ENCODE data around the gene DMBT1. TPM values are rescaled to one million over a fixed set of nuclear protein-coding genes. Genes with fewer than 3 reads are reported as not detected.

The DMBT1 gene
- total RNA-seq, 2 experiments from 2014 or later, result not detected

DNA sequence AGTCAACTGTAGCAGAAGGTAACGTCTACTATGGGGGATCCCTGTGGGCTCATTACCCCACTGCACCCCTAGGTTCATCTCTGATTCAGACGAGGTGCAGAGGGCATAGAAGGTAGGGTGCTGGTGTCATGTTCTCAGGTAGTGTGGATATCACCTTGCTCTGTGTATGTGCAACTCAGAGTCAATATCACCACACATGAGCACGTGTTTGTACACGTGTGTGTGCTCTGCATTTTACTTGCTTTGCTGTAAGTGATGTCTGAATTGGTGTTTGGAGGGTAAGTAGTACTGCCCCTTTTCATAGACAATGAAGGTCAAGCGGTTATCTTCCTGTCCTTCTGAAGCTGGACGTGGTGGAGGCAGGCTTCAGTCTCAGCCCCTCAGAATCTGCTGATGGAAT, 10.4 kb downstream of the DMBT1 start:
- Mint-ChIP-seq H3K27me3 (peaks cover 36% of the 10 kb centered on the region), H3K27ac (no peak overlapping the region), H3K4me3 (no peak overlapping the region), H3K9me3 (peaks cover 5% of the 10 kb centered on the region), H3K36me3 (ENCODE audit: low read depth) (no peaks in the 10 kb centered on the region), H3K4me1 (ENCODE audit: low read depth) (peaks cover under 1% of the 10 kb centered on the region)
- no peaks in the 10 kb centered on the region for H3K36me3 ChIP-seq (ENCODE audit: insufficient read depth, low read length)
- H3K27me3 ChIP-seq (ENCODE audit: control insufficient read depth in 1 of 2, insufficient read depth in 2 of 2, low read length in 2 of 2), result peaks cover 5 to 6% of the 10 kb centered on the region in 2 experiments
- ATAC-seq (ENCODE audit: poor library complexity) (no peak), DNase-seq (no peak)
- TF ChIP-seq, protein P1, sequence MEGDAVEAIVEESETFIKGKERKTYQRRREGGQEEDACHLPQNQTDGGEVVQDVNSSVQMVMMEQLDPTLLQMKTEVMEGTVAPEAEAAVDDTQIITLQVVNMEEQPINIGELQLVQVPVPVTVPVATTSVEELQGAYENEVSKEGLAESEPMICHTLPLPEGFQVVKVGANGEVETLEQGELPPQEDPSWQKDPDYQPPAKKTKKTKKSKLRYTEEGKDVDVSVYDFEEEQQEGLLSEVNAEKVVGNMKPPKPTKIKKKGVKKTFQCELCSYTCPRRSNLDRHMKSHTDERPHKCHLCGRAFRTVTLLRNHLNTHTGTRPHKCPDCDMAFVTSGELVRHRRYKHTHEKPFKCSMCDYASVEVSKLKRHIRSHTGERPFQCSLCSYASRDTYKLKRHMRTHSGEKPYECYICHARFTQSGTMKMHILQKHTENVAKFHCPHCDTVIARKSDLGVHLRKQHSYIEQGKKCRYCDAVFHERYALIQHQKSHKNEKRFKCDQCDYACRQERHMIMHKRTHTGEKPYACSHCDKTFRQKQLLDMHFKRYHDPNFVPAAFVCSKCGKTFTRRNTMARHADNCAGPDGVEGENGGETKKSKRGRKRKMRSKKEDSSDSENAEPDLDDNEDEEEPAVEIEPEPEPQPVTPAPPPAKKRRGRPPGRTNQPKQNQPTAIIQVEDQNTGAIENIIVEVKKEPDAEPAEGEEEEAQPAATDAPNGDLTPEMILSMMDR (IDR thresholded peaks at IDR 0.05), result no peak
- no peak overlapping the region for H3K4me3 ChIP-seq (ENCODE audit: low read length)
- no peaks in the 10 kb centered on the region for H3K9me3 ChIP-seq (ENCODE audit: control insufficient read depth in 1 of 2, insufficient read depth in 1 of 2, low read length in 2 of 2)
- intact Hi-C loops (cut with DNase I, micrococcal nuclease), result no loop called here
- ChIA-PET POLR2A (no interaction called here), CTCF (no interaction called here)
- peaks cover 2% of the 10 kb centered on the region for H3K4me1 ChIP-seq (ENCODE audit: insufficient read depth, low read length)
- H3K27ac ChIP-seq (ENCODE audit: low read depth in 1 of 2, low read length in 2 of 2), result no peak overlapping the region

DNA sequence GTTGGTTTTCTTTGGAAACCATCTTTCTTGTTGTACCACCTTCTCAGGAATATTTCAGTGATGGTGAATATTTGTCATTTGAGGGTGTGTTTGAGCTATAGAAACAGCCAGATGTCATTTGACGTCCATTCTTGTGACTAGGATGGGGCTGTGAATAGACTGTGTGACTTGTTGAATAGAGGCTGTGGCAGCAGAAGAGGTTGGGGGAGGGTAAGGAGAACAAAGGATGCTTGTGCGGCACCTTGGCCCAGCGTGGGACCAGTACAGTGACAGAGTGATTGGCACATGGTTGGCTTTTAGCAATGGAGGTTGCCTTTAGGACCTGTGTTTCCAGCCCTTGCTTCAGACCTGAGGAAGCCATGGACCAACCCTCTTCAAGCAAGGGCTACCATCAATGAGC, 11.3 kb downstream of the DMBT1 start:
- no peak overlapping the region for H3K4me3 Mint-ChIP-seq

DNA sequence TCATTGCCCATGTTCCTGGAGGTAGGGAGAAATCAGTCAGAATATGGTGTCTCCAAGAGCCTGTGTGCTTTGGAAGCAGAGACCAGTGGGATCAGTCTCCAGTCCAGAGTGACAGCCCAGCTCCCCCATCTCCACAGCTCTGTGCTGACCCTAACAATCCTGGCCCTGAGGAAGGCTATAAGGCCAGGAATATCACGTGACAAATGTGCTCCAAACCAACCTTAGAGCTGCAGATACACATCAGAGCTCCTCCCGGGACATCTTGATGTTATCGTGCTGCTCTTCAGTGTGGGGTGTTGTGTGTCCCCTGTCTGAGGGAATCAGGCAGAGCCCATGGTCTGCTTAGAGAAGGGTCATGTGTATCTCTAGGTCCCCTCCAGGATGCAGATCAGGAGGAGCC, 15.2 kb downstream of the DMBT1 start:
- Mint-ChIP-seq H3K27me3 (peaks cover 14% of the 10 kb centered on the region), H3K27ac (no peak overlapping the region), H3K36me3 (ENCODE audit: low read depth) (no peaks in the 10 kb centered on the region), H3K4me1 (ENCODE audit: low read depth) (no peaks in the 10 kb centered on the region), H3K9me3 (peaks cover 5% of the 10 kb centered on the region), H3K4me3 (no peak overlapping the region)
- DNase-seq, result no peak
- Histone ChIP-seq H3K4me3 (ENCODE audit: low read length) (no peak overlapping the region), H3K9me3 (ENCODE audit: control insufficient read depth in 1 of 2, insufficient read depth in 1 of 2, low read length in 2 of 2) (no peaks in the 10 kb centered on the region), H3K27me3 (ENCODE audit: control insufficient read depth in 1 of 2, insufficient read depth in 2 of 2, low read length in 2 of 2) (no peaks in the 10 kb centered on the region), H3K27ac (ENCODE audit: low read depth in 1 of 2, low read length in 2 of 2) (no peak overlapping the region), H3K4me1 (ENCODE audit: insufficient read depth, low read length) (no peaks in the 10 kb centered on the region), H3K36me3 (ENCODE audit: insufficient read depth, low read length) (no peaks in the 10 kb centered on the region)
- TF ChIP-seq, protein P1 (IDR thresholded peaks at IDR 0.05), result no peak
- intact Hi-C loops (cut with DNase I, micrococcal nuclease), result no loop called here
- no peak for ATAC-seq (ENCODE audit: poor library complexity)
- ChIA-PET POLR2A (no interaction called here), CTCF (no interaction called here)

More for the DNA sequence above, 11.3 kb downstream of the DMBT1 start:
- no peaks in the 10 kb centered on the region for H3K36me3 ChIP-seq (ENCODE audit: insufficient read depth, low read length)
- TF ChIP-seq, protein P1 (IDR thresholded peaks at IDR 0.05), result no peak
- Mint-ChIP-seq H3K27ac (no peak overlapping the region), H3K9me3 (peaks cover 5% of the 10 kb centered on the region), H3K36me3 (ENCODE audit: low read depth) (no peaks in the 10 kb centered on the region), H3K27me3 (peaks cover 35% of the 10 kb centered on the region), H3K4me1 (ENCODE audit: low read depth) (no peaks in the 10 kb centered on the region)
- H3K27ac ChIP-seq (ENCODE audit: low read depth in 1 of 2, low read length in 2 of 2), result no peak overlapping the region
- intact Hi-C loops (cut with DNase I, micrococcal nuclease), result no loop called here
- no peak overlapping the region for H3K4me3 ChIP-seq (ENCODE audit: low read length)
- ChIA-PET CTCF (no interaction called here), POLR2A (no interaction called here)
- H3K27me3 ChIP-seq (ENCODE audit: control insufficient read depth in 1 of 2, insufficient read depth in 2 of 2, low read length in 2 of 2), result peaks cover 5 to 6% of the 10 kb centered on the region in 2 experiments
- ATAC-seq (ENCODE audit: poor library complexity), result no peak
- no peak for DNase-seq
- H3K4me1 ChIP-seq (ENCODE audit: insufficient read depth, low read length), result no peaks in the 10 kb centered on the region
- no peaks in the 10 kb centered on the region for H3K9me3 ChIP-seq (ENCODE audit: control insufficient read depth in 1 of 2, insufficient read depth in 1 of 2, low read length in 2 of 2)

All from CD4-positive, alpha-beta T cell (primary cell).